Endodermal cell (in vitro differentiated cells): ENCODE data around the gene SORCS1. TPM values are rescaled to one million over a fixed set of nuclear protein-coding genes. Genes with fewer than 3 reads are reported as not detected.

ENCODE experiments used
- DNase-seq: peaks from one replicate; pipeline ENCODE4 v3.0.0-alpha.2; 2017
- H3K27ac ChIP-seq: 2 replicates; pipeline ENCODE4 v1.5.1; 2013; ENCODE audit warnings: mild to moderate bottlenecking, low read depth, low read length, moderate library complexity
- H3K27me3 ChIP-seq: 2 replicates; pipeline ENCODE4 v1.6.1; 2013; ENCODE audit warnings: mild to moderate bottlenecking, low read length, moderate library complexity; ENCODE audit not compliant: insufficient read depth, control insufficient read depth, poor library complexity, severe bottlenecking
- H3K36me3 ChIP-seq: 2 replicates; pipeline ENCODE4 v1.7.0; 2013; ENCODE audit warnings: mild to moderate bottlenecking, low read length, moderate library complexity; ENCODE audit not compliant: control insufficient read depth, insufficient read depth
- H3K4me1 ChIP-seq: one replicate; pipeline ENCODE4 v1.7.0; 2013; ENCODE audit warnings: low read length; ENCODE audit not compliant: control insufficient read depth, insufficient read depth
- H3K4me3 ChIP-seq: 2 replicates; pipeline ENCODE4 v1.5.1; 2013; ENCODE audit warnings: mild to moderate bottlenecking, low read length, moderate library complexity
- H3K9ac ChIP-seq: 2 replicates; pipeline ENCODE4 v1.6.1; 2013; ENCODE audit warnings: mild to moderate bottlenecking, low read length, moderate library complexity; ENCODE audit not compliant: poor library complexity, severe bottlenecking; ENCODE audit errors: extremely low read depth
- H3K9me3 ChIP-seq: 2 replicates; pipeline ENCODE4 v1.6.1; 2013; ENCODE audit warnings: mild to moderate bottlenecking, low read length, moderate library complexity; ENCODE audit not compliant: control insufficient read depth
- H3K27ac Mint-ChIP-seq: 2 replicates; pipeline ENCODE4 v1.8.0; 2020; ENCODE audit warnings: mixed read lengths
- H3K27me3 Mint-ChIP-seq: 2 replicates; pipeline ENCODE4 v1.8.0; 2021; ENCODE audit warnings: mild to moderate bottlenecking, mixed read lengths; ENCODE audit not compliant: insufficient read depth
- H3K36me3 Mint-ChIP-seq: 2 replicates; pipeline ENCODE4 v1.8.0; 2020; ENCODE audit warnings: low read depth, mixed read lengths
- H3K4me1 Mint-ChIP-seq: 2 replicates; pipeline ENCODE4 v1.8.0; 2020; ENCODE audit warnings: mixed read lengths
- H3K4me3 Mint-ChIP-seq: 2 replicates; pipeline ENCODE4 v1.8.0; 2020; ENCODE audit warnings: mild to moderate bottlenecking, moderate library complexity, mixed read lengths
- H3K9me3 Mint-ChIP-seq: 2 replicates; pipeline ENCODE4 v1.8.0; 2020; ENCODE audit warnings: mild to moderate bottlenecking, mixed read lengths
- WGBS, 2 experiments: methylation state at CpG; one replicate each; pipeline versions ENCODE4 v1.1.5 to v1.1.7; 2013; ENCODE audit warnings: missing lambda C conversion rate in 2 of 2, mixed read lengths in 1 of 2; ENCODE audit not compliant: insufficient coverage in 1 of 2, insufficient read length in 1 of 2; 5-methylcytosine and 5-hydroxymethylcytosine counted together
- total RNA-seq, 2 donors: library from RNA; stranded (reverse); fragmentation: NEBNext Ultra II Directional in 1 of 2; extraction: Animal tissue kit (Norgen Biotek cat#: 25700) in 1 of 2; gene quantifications; 2 replicates in 1 of 2; 3 replicates in 1 of 2; pipeline ENCODE4 v1.2.1, GENCODE V29; 2021
- TF ChIP-seq, protein P1 (sequence below): fragments of 200-600 bp; sonication (generic); conservative IDR thresholded peaks from 2 replicates; pipeline ENCODE4 v1.5.0; 2021; ENCODE audit warnings: antibody characterized with exemption, mild to moderate bottlenecking

The SORCS1 gene
- total RNA-seq, 2 donors from 2014 or later: 57.4 to 79.6 TPM

DNA sequence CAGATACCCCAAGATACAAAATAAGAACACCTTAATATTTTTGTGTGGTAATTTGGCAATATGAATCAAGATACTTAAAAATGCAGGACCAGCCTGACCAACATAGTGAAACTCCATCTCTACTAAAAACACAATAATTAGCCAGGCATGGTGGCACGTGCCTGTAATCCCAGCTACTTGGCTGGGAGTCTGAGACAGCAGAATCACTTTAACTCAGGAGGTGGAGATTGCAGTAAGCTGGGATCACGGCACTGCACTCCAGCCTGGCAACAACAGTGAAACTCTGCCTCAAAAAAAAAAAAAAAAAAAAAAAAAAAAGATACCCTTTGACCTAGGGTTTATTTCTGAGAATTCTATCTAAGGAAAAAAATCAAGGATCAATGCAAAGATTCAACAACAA lies 450.7 kb downstream of the SORCS1 start:
- no peak overlapping the region for H3K27ac Mint-ChIP-seq
- DNase-seq: no peak
- Histone ChIP-seq H3K27me3 (no peaks in the 10 kb centered on the region), H3K36me3 (peaks cover 26% of the 10 kb centered on the region), H3K9ac (no peak overlapping the region), H3K4me3 (no peak overlapping the region), H3K9me3 (peaks cover 21% of the 10 kb centered on the region), H3K4me1 (no peaks in the 10 kb centered on the region), H3K27ac (no peak overlapping the region)
- TF ChIP-seq, protein P1, sequence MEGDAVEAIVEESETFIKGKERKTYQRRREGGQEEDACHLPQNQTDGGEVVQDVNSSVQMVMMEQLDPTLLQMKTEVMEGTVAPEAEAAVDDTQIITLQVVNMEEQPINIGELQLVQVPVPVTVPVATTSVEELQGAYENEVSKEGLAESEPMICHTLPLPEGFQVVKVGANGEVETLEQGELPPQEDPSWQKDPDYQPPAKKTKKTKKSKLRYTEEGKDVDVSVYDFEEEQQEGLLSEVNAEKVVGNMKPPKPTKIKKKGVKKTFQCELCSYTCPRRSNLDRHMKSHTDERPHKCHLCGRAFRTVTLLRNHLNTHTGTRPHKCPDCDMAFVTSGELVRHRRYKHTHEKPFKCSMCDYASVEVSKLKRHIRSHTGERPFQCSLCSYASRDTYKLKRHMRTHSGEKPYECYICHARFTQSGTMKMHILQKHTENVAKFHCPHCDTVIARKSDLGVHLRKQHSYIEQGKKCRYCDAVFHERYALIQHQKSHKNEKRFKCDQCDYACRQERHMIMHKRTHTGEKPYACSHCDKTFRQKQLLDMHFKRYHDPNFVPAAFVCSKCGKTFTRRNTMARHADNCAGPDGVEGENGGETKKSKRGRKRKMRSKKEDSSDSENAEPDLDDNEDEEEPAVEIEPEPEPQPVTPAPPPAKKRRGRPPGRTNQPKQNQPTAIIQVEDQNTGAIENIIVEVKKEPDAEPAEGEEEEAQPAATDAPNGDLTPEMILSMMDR: no peak
- peaks cover 8% of the 10 kb centered on the region for H3K4me1 Mint-ChIP-seq
- WGBS, 2 experiments: 84% methylated on average over 2 of the region's 2 CpGs; no CpG with 5 or more reads in 1 of the 2 experiments
- H3K9me3 Mint-ChIP-seq: peaks cover 12% of the 10 kb centered on the region
- H3K36me3 Mint-ChIP-seq: peaks cover 20% of the 10 kb centered on the region
- H3K27me3 Mint-ChIP-seq: no peaks in the 10 kb centered on the region
- H3K4me3 Mint-ChIP-seq: no peak overlapping the region

DNA sequence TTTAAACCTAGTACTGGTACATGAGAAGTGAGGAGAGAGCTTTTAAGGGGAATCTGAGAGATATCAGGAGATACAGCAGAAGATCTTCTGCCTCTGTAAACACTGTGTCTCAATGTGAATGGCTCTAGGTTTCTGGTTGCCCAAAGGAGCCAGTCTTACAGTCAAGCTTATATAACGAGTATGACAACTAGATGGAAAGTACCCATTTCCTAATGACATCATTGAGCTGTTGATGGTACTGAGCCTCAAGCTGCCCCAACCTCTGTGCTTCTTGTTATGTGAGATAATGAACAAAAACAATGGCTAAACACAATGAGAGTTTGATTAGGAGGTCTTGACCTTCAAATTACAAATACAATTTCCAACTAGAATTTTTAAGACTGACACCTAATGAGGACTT lies 451.5 kb downstream of the SORCS1 start:
- H3K4me1 ChIP-seq: no peaks in the 10 kb centered on the region
- no peaks in the 10 kb centered on the region for H3K27me3 ChIP-seq
- Mint-ChIP-seq H3K27me3 (no peaks in the 10 kb centered on the region), H3K4me3 (no peak overlapping the region), H3K36me3 (peaks cover 14% of the 10 kb centered on the region), H3K9me3 (peaks cover 12% of the 10 kb centered on the region), H3K27ac (no peak overlapping the region), H3K4me1 (peaks cover 11% of the 10 kb centered on the region)
- peaks cover 25% of the 10 kb centered on the region for H3K36me3 ChIP-seq
- H3K9ac ChIP-seq: no peak overlapping the region
- no peak for DNase-seq
- no peak overlapping the region for H3K27ac ChIP-seq
- peaks cover 20% of the 10 kb centered on the region for H3K9me3 ChIP-seq
- TF ChIP-seq, protein P1: no peak
- H3K4me3 ChIP-seq: peak overlapping the region; percentile 51
- 100% methylated on average over 1 of the region's 1 CpG; no CpG with 5 or more reads in 1 of the 2 experiments for WGBS, 2 experiments

DNA sequence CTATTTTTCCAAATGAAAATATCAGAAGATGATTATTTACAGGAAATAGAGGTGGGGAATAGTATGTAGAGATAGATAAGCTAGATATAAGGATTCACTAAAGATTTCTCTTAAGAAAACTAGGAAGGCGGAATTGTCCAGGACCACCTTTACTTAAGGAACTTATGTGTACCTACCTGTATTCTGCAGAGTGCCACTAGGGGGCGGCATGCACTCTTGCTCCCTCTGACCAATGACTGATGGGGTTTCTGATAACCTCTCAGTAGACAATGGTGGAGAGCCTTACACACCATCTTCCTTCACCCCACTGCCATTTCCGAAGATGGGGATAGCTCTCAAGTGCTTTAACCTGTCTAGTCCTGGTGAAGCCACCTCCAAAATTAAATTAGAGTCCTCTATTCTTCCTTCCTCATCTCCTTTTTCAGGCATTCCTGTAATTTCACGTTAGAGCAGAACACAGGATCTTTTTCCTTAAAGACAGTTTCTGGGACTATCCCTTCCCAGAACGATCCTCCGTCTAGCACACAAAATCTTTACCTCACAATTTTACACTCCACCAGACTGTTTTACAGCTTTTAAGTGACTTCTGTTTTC lies 453.1 kb downstream of the SORCS1 start:
- no peak overlapping the region for H3K27ac ChIP-seq
- DNase-seq: peak; percentile 89
- WGBS, 2 experiments: 80 to 83% methylated on average over 5 to 6 of the region's 6 CpGs

More for the DNA sequence above, 453.1 kb downstream of the SORCS1 start:
- no peak overlapping the region for H3K27ac Mint-ChIP-seq
- Histone ChIP-seq H3K4me3 (no peak overlapping the region), H3K9ac (no peak overlapping the region), H3K27me3 (no peaks in the 10 kb centered on the region), H3K36me3 (peaks cover 25% of the 10 kb centered on the region), H3K4me1 (no peaks in the 10 kb centered on the region), H3K9me3 (peaks cover 20% of the 10 kb centered on the region)
- no peak overlapping the region for H3K4me3 Mint-ChIP-seq
- H3K4me1 Mint-ChIP-seq: peaks cover 16% of the 10 kb centered on the region
- H3K9me3 Mint-ChIP-seq: peaks cover 10% of the 10 kb centered on the region
- H3K27me3 Mint-ChIP-seq: no peaks in the 10 kb centered on the region
- peaks cover 11% of the 10 kb centered on the region for H3K36me3 Mint-ChIP-seq
- TF ChIP-seq, protein P1: peak; percentile 93
